SU-DHL-6 (cell line): ENCODE data around the gene CCDC170.

Experiments used
- H2AFZ ChIP-seq: fragments of 200-600 bp; sonication (generic); 2 replicates; pipeline ENCODE4 v1.6.1; 2014; ENCODE audit warnings: low read depth, mild to moderate bottlenecking, moderate library complexity, mixed read lengths, antibody characterized with exemption, low read length; ENCODE audit not compliant: severe bottlenecking
- H3F3A ChIP-seq: fragments of 200-600 bp; shearing (Covaris generic); 2 replicates; pipeline ENCODE4 v1.6.0; 2016; ENCODE audit warnings: antibody characterized with exemption, mild to moderate bottlenecking; ENCODE audit not compliant: insufficient read depth
- H3K27ac ChIP-seq: fragments of 200-600 bp; sonication (generic); 2 replicates; pipeline ENCODE4 v1.5.1; 2016; ENCODE audit warnings: low read depth, mild to moderate bottlenecking, low read length, moderate library complexity, mixed read lengths
- H3K27me3 ChIP-seq: fragments of 200-600 bp; sonication (generic), shearing (Covaris generic); 2 replicates; pipeline ENCODE4 v1.6.0; 2014; ENCODE audit warnings: mild to moderate bottlenecking, low read length
- H3K36me3 ChIP-seq: fragments of 200-600 bp; sonication (generic); 2 replicates; pipeline ENCODE4 v1.6.1; 2014; ENCODE audit warnings: mild to moderate bottlenecking, low read length, mixed read lengths
- H3K4me2 ChIP-seq: fragments of 300-600, 200-600 bp; shearing (Covaris generic), sonication (generic); 2 replicates; pipeline ENCODE4 v1.6.0; 2014; ENCODE audit warnings: low read length, low read depth, mild to moderate bottlenecking; ENCODE audit not compliant: poor library complexity, severe bottlenecking
- H3K4me3 ChIP-seq: fragments of 200-600 bp; sonication (generic); 2 replicates; pipeline ENCODE4 v1.5.1; 2014; ENCODE audit warnings: antibody characterized with exemption, low read length, mild to moderate bottlenecking, mixed read lengths; ENCODE audit not compliant: insufficient read depth, poor library complexity, severe bottlenecking
- H3K79me2 ChIP-seq: fragments of 200-600 bp; sonication (generic); 2 replicates; pipeline ENCODE4 v1.6.1; 2014; ENCODE audit warnings: mild to moderate bottlenecking, low read length, moderate library complexity; ENCODE audit not compliant: insufficient read depth
- H3K9ac ChIP-seq: fragments of 200-600 bp; sonication (generic); 2 replicates; pipeline ENCODE4 v1.7.0; 2014; ENCODE audit warnings: mild to moderate bottlenecking, low read length
- H3K9me2 ChIP-seq: fragments of 200-600 bp; sonication (generic); replicated peaks from 2 replicates; pipeline ENCODE4 v1.6.1; 2014; ENCODE audit warnings: low read length; ENCODE audit not compliant: insufficient read depth
- H3K9me3 ChIP-seq: fragments of 200-600 bp; sonication (generic); 2 replicates; pipeline ENCODE4 v1.6.1; 2014; ENCODE audit warnings: low read length, mixed read lengths; ENCODE audit not compliant: insufficient read depth
- H4K20me1 ChIP-seq: fragments of 200-600 bp; sonication (generic); 2 replicates; pipeline ENCODE4 v1.6.1; 2014; ENCODE audit warnings: low read depth, mild to moderate bottlenecking, antibody characterized with exemption, low read length, moderate library complexity, mixed read lengths
- CTCF ChIP-seq: fragments of 200-600 bp; sonication (generic); IDR thresholded peaks from one replicate; pipeline ENCODE4 v1.5.1; 2017; ENCODE audit warnings: antibody characterized with exemption, mild to moderate bottlenecking, low read length, moderate library complexity; ENCODE audit not compliant: insufficient read depth, poor library complexity, severe bottlenecking
- EZH2phosphoT487 ChIP-seq: fragments of 200-600 bp; sonication (generic), shearing (Covaris generic); conservative IDR thresholded peaks from 2 replicates; pipeline ENCODE4 v1.6.1; 2018; ENCODE audit warnings: mild to moderate bottlenecking, antibody characterized with exemption, low read length, moderate library complexity, mixed read lengths

The CCDC170 gene

GRCh38 chr6:151490996-151491395, 2.8 kb upstream of the CCDC170 start:
- no peaks in the 10 kb centered on the region for H4K20me1 ChIP-seq
- no peaks in the 10 kb centered on the region for H3K36me3 ChIP-seq
- no peaks in the 10 kb centered on the region for H3K27me3 ChIP-seq
- H3K9me2 ChIP-seq = no peaks in the 10 kb centered on the region
- H3K4me2 ChIP-seq = no peak overlapping the region
- no peak overlapping the region for H3K27ac ChIP-seq
- no peaks in the 10 kb centered on the region for H3F3A ChIP-seq
- TF ChIP-seq CTCF (no peak), EZH2phosphoT487 (no peak)
- H3K4me3 ChIP-seq = no peak overlapping the region
- H3K9ac ChIP-seq = no peak overlapping the region
- H3K9me3 ChIP-seq = no peaks in the 10 kb centered on the region
- H2AFZ ChIP-seq = no peak overlapping the region
- H3K79me2 ChIP-seq = no peaks in the 10 kb centered on the region

GRCh38 chr6:151493161-151493803, 535 bp upstream of the CCDC170 start:
- TF ChIP-seq CTCF (no peak), EZH2phosphoT487 (no peak)
- no peak overlapping the region for H3K27ac ChIP-seq
- H3K9me2 ChIP-seq = no peaks in the 10 kb centered on the region
- no peaks in the 10 kb centered on the region for H3K79me2 ChIP-seq
- H4K20me1 ChIP-seq = no peaks in the 10 kb centered on the region
- no peak overlapping the region for H3K9ac ChIP-seq
- no peaks in the 10 kb centered on the region for H3F3A ChIP-seq
- H3K9me3 ChIP-seq = no peaks in the 10 kb centered on the region
- H3K4me2 ChIP-seq = no peak overlapping the region
- no peak overlapping the region for H3K4me3 ChIP-seq
- no peaks in the 10 kb centered on the region for H3K36me3 ChIP-seq
- no peaks in the 10 kb centered on the region for H3K27me3 ChIP-seq
- H2AFZ ChIP-seq = no peak overlapping the region

GRCh38 chr6:151494235-151494935, 568 bp downstream of the CCDC170 start:
- Histone ChIP-seq H3K4me3 (no peak overlapping the region), H3K9ac (no peak overlapping the region), H2AFZ (no peak overlapping the region)

More at GRCh38 chr6:151494235-151494935, 568 bp downstream of the CCDC170 start:
- no peaks in the 10 kb centered on the region for H4K20me1 ChIP-seq
- TF ChIP-seq EZH2phosphoT487 = no peak
- TF ChIP-seq CTCF = no peak
- peak overlapping the region; percentile 24 for H3K4me2 ChIP-seq
- no peaks in the 10 kb centered on the region for H3K36me3 ChIP-seq
- no peaks in the 10 kb centered on the region for H3K9me3 ChIP-seq
- no peaks in the 10 kb centered on the region for H3F3A ChIP-seq
- H3K27ac ChIP-seq = no peak overlapping the region
- H3K9me2 ChIP-seq = no peaks in the 10 kb centered on the region
- H3K79me2 ChIP-seq = no peaks in the 10 kb centered on the region
- H3K27me3 ChIP-seq = no peaks in the 10 kb centered on the region
